ENCODE data around the gene VSIG10L. TPM values are rescaled to one million over a fixed set of nuclear protein-coding genes. Genes with fewer than 3 reads are reported as not detected.

VSIG10L gene
- total RNA-seq, 1 experiment from 2014 or later = 0.58 TPM

DNA sequence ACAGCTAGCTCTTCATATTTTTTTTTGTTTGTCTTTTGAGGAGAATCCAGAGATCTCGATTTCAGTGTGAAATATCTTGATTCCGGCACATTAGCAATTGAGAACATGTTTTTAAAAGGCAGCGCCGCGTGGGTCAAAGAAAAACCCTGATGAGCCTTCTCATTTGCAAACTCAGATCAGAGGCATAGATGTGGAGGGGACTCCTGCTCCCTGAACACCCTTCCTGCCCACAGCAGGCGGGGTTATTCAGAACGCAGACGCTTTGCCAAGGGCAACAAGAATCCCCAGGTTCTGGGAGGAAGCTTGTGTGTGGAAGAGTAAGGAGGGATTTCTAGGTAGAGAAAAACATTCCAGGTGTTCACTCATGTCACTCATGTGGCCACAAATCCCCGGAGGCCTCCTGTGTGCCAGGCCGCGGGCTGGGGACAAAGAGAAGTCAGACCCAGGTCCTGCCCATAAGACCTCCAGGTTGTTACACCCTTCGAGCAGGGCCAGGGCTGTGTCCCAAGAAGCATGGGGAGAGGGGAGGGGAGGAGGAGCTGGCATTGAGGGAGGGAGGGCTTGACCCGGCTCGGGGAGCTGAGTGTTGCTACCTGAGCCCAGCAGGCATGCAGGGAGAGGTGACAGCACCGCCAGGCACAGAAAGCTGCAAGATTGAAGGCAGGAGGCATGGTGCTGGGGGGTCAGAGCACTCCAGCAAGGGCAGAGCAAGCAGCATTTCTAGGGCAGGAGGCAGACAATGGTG, 46.4 kb downstream of the VSIG10L start:
- Mint-ChIP-seq H3K4me3 (ENCODE audit: unreplicated experiment) (no peak overlapping the region), H3K27ac (ENCODE audit: low read depth, unreplicated experiment) (no peak overlapping the region), H3K4me1 (ENCODE audit: insufficient read depth, unreplicated experiment) (no peaks in the 10 kb centered on the region), H3K36me3 (ENCODE audit: insufficient read depth, unreplicated experiment) (no peaks in the 10 kb centered on the region), H3K9me3 (ENCODE audit: unreplicated experiment) (peaks cover 22% of the 10 kb centered on the region), H3K27me3 (ENCODE audit: insufficient read depth, unreplicated experiment) (no peaks in the 10 kb centered on the region)
- ChIA-PET CTCF (interaction anchor here (0.9 kb wide), 1 partner anchor 151 kb away, joined by 4 read pairs; no protein-coding TSS in a partner anchor), POLR2A (no interaction called here)
- intact Hi-C loops (cut with micrococcal nuclease) = no loop called here
- no peak for DNase-seq (ENCODE audit: unreplicated experiment)
- TF ChIP-seq CTCF (IDR thresholded peaks at IDR 0.05; ENCODE audit: unreplicated experiment) = no peak
- BruUV-seq (replicated peaks) = no TSS peak

DNA sequence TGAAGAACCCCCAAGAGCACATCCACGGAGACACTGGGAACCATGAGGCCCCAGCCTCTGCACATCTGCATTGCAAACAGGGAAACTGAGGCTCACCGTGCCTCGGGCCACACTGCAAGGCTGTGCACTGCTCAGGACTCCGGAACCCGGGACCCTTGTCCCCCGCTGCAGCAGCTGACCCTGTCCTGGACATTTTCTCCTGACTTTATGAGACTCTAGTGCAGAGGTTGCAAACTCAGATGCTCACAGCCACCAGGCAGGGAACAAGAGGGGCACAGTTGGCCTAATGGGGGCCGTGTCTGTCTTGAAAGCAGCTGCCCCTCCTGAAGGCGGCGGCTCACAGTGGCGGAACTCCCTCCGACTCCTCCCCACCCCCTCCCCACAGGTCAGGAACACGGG, 47.0 kb downstream of the VSIG10L start:
- H3K27ac Mint-ChIP-seq (ENCODE audit: low read depth, unreplicated experiment) = no peak overlapping the region
- no TSS peak for BruUV-seq (replicated peaks)
- ChIA-PET CTCF (no interaction called here), POLR2A (no interaction called here)
- H3K36me3 Mint-ChIP-seq (ENCODE audit: insufficient read depth, unreplicated experiment) = no peaks in the 10 kb centered on the region
- TF ChIP-seq CTCF (IDR thresholded peaks at IDR 0.05; ENCODE audit: unreplicated experiment) = no peak
- no peak for DNase-seq (ENCODE audit: unreplicated experiment)
- peaks cover 28% of the 10 kb centered on the region for H3K9me3 Mint-ChIP-seq (ENCODE audit: unreplicated experiment)
- no peaks in the 10 kb centered on the region for H3K27me3 Mint-ChIP-seq (ENCODE audit: insufficient read depth, unreplicated experiment)
- intact Hi-C loops (cut with micrococcal nuclease) = no loop called here
- H3K4me1 Mint-ChIP-seq (ENCODE audit: insufficient read depth, unreplicated experiment) = no peaks in the 10 kb centered on the region
- no peak overlapping the region for H3K4me3 Mint-ChIP-seq (ENCODE audit: unreplicated experiment)

DNA sequence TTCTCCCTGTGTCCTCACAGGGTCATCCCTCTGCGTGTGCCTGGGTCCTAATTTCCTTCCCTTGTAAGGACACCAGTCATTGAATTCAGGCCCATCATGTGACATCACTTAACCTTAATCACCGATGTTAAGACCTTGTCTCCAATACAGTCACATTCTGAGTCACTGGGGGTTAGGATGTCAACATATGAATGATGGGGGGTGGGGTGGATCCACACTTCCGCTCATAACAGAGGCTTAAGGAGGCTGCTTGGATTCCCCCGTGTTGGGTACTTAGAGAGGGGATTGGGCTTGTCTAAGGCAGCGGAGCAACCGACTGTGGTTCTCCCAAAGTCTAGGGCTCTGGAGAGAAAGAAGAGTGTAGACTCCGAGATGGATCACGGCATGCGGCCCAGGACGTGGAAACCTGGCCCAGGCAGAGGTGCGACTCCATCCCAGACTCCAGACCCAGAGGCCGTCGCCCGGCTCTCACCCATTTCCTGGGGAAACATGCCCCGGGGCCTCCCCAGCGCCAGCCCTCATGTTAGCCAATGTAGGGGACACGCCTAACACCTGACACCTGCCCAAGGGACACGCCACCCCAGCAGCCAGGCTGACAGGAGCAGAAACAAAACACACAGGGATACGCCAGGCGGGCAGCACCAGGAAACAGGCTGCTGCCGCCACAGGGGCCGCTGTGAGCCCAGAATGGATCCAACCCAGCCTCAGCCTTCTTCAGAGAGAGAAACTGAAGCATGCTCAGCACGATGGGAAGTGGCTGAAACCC, 47.5 kb downstream of the VSIG10L start:
- intact Hi-C loops (cut with micrococcal nuclease) = no loop called here
- H3K4me3 Mint-ChIP-seq (ENCODE audit: unreplicated experiment) = no peak overlapping the region
- POLR2A ChIA-PET = no interaction called here
- no TSS peak for BruUV-seq (replicated peaks)
- TF ChIP-seq CTCF (IDR thresholded peaks at IDR 0.05; ENCODE audit: unreplicated experiment) = no peak
- H3K36me3 Mint-ChIP-seq (ENCODE audit: insufficient read depth, unreplicated experiment) = no peaks in the 10 kb centered on the region
- no peak overlapping the region for H3K27ac Mint-ChIP-seq (ENCODE audit: low read depth, unreplicated experiment)
- H3K4me1 Mint-ChIP-seq (ENCODE audit: insufficient read depth, unreplicated experiment) = no peaks in the 10 kb centered on the region
- no peak for DNase-seq (ENCODE audit: unreplicated experiment)
- H3K9me3 Mint-ChIP-seq (ENCODE audit: unreplicated experiment) = peaks cover 28% of the 10 kb centered on the region
- CTCF ChIA-PET = no interaction called here
- H3K27me3 Mint-ChIP-seq (ENCODE audit: insufficient read depth, unreplicated experiment) = no peaks in the 10 kb centered on the region

DNA sequence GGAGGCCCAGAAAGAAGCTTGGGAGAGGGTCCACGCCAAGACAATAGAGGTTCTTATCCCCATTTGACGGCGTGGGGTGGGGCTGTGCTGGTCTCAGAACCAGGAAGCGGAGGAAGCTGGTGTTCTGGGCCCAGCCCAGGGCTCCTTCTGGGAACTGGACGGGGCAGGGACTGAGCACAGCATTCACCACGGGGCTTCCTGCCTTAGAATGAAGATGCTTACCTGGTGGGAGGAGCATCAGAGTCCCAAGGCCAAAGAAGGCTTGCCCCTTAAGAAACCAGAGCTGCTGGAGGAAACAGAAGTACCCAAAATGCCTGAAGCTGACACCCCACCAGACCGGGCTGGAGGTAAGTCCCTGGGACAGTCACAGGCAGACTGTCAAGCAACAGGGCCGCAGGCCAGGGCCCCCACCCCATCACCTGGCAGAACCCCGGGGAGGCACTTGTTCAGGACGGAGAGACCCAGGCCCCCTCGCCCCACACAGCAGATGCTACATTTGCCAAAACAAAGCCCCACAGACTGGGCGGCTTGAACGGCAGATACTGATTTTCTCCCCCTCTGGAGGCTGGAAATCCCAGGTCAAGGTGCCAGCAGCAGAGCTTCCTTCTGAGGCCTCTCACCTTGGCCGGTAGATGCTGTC, 48.2 kb downstream of the VSIG10L start:
- no peak for TF ChIP-seq CTCF (IDR thresholded peaks at IDR 0.05; ENCODE audit: unreplicated experiment)
- intact Hi-C loops (cut with micrococcal nuclease) = no loop called here
- CTCF ChIA-PET = no interaction called here
- BruUV-seq (replicated peaks) = no TSS peak
- POLR2A ChIA-PET = no interaction called here
- Mint-ChIP-seq H3K4me1 (ENCODE audit: insufficient read depth, unreplicated experiment) (no peaks in the 10 kb centered on the region), H3K9me3 (ENCODE audit: unreplicated experiment) (peaks cover 28% of the 10 kb centered on the region), H3K4me3 (ENCODE audit: unreplicated experiment) (no peak overlapping the region), H3K27ac (ENCODE audit: low read depth, unreplicated experiment) (no peak overlapping the region), H3K27me3 (ENCODE audit: insufficient read depth, unreplicated experiment) (no peaks in the 10 kb centered on the region), H3K36me3 (ENCODE audit: insufficient read depth, unreplicated experiment) (no peaks in the 10 kb centered on the region)
- DNase-seq (ENCODE audit: unreplicated experiment) = no peak
